SU-DHL-6 (cell line): ENCODE results near the gene HOXA13.
A peak's percentile ranks its signal among the peaks of the same experiment; 100 is the strongest.

Experiments
- H2AFZ ChIP-seq: fragments of 200-600 bp; sonication (generic); 2 replicates; pipeline ENCODE4 v1.6.1; 2014; ENCODE audit warnings: low read depth, mild to moderate bottlenecking, moderate library complexity, mixed read lengths, antibody characterized with exemption, low read length; ENCODE audit not compliant: severe bottlenecking
- H3F3A ChIP-seq: fragments of 200-600 bp; shearing (Covaris generic); 2 replicates; pipeline ENCODE4 v1.6.0; 2016; ENCODE audit warnings: antibody characterized with exemption, mild to moderate bottlenecking; ENCODE audit not compliant: insufficient read depth
- H3K27ac ChIP-seq: fragments of 200-600 bp; sonication (generic); 2 replicates; pipeline ENCODE4 v1.5.1; 2016; ENCODE audit warnings: low read depth, mild to moderate bottlenecking, low read length, moderate library complexity, mixed read lengths
- H3K27me3 ChIP-seq: fragments of 200-600 bp; sonication (generic), shearing (Covaris generic); 2 replicates; pipeline ENCODE4 v1.6.0; 2014; ENCODE audit warnings: mild to moderate bottlenecking, low read length
- H3K36me3 ChIP-seq: fragments of 200-600 bp; sonication (generic); 2 replicates; pipeline ENCODE4 v1.6.1; 2014; ENCODE audit warnings: mild to moderate bottlenecking, low read length, mixed read lengths
- H3K4me2 ChIP-seq: fragments of 300-600, 200-600 bp; shearing (Covaris generic), sonication (generic); 2 replicates; pipeline ENCODE4 v1.6.0; 2014; ENCODE audit warnings: low read length, low read depth, mild to moderate bottlenecking; ENCODE audit not compliant: poor library complexity, severe bottlenecking
- H3K4me3 ChIP-seq: fragments of 200-600 bp; sonication (generic); 2 replicates; pipeline ENCODE4 v1.5.1; 2014; ENCODE audit warnings: antibody characterized with exemption, low read length, mild to moderate bottlenecking, mixed read lengths; ENCODE audit not compliant: insufficient read depth, poor library complexity, severe bottlenecking
- H3K79me2 ChIP-seq: fragments of 200-600 bp; sonication (generic); 2 replicates; pipeline ENCODE4 v1.6.1; 2014; ENCODE audit warnings: mild to moderate bottlenecking, low read length, moderate library complexity; ENCODE audit not compliant: insufficient read depth
- H3K9ac ChIP-seq: fragments of 200-600 bp; sonication (generic); 2 replicates; pipeline ENCODE4 v1.7.0; 2014; ENCODE audit warnings: mild to moderate bottlenecking, low read length
- H3K9me2 ChIP-seq: fragments of 200-600 bp; sonication (generic); replicated peaks from 2 replicates; pipeline ENCODE4 v1.6.1; 2014; ENCODE audit warnings: low read length; ENCODE audit not compliant: insufficient read depth
- H3K9me3 ChIP-seq: fragments of 200-600 bp; sonication (generic); 2 replicates; pipeline ENCODE4 v1.6.1; 2014; ENCODE audit warnings: low read length, mixed read lengths; ENCODE audit not compliant: insufficient read depth
- H4K20me1 ChIP-seq: fragments of 200-600 bp; sonication (generic); 2 replicates; pipeline ENCODE4 v1.6.1; 2014; ENCODE audit warnings: low read depth, mild to moderate bottlenecking, antibody characterized with exemption, low read length, moderate library complexity, mixed read lengths
- CTCF ChIP-seq: fragments of 200-600 bp; sonication (generic); IDR thresholded peaks from one replicate; pipeline ENCODE4 v1.5.1; 2017; ENCODE audit warnings: antibody characterized with exemption, mild to moderate bottlenecking, low read length, moderate library complexity; ENCODE audit not compliant: insufficient read depth, poor library complexity, severe bottlenecking
- EZH2phosphoT487 ChIP-seq: fragments of 200-600 bp; sonication (generic), shearing (Covaris generic); conservative IDR thresholded peaks from 2 replicates; pipeline ENCODE4 v1.6.1; 2018; ENCODE audit warnings: mild to moderate bottlenecking, antibody characterized with exemption, low read length, moderate library complexity, mixed read lengths

HOXA13 gene

GRCh38 chr7:27185013-27185853, 14.7 kb downstream of the HOXA13 start, which contains the start of gene HOXA11:
Gene HOXA11 (minus strand): TSS chr7:27185232. CDS start chr7:27185144, 88 bp downstream.
- Histone ChIP-seq H3K79me2 (no peaks in the 10 kb centered on the region), H3K27ac (no peak within 1 kb of the TSS), H3K4me3 (no peak within 1 kb of the TSS), H3K27me3 (no peaks in the 10 kb centered on the region), H3F3A (no peaks in the 10 kb centered on the region), H2AFZ (no peak within 1 kb of the TSS), H3K36me3 (no peaks in the 10 kb centered on the region), H3K9me2 (no peaks in the 10 kb centered on the region), H3K4me2 (peak within 1 kb of the TSS; percentile 28), H4K20me1 (no peaks in the 10 kb centered on the region), H3K9ac (no peak within 1 kb of the TSS), H3K9me3 (no peaks in the 10 kb centered on the region)
- TF ChIP-seq CTCF (no peak), EZH2phosphoT487 (no peak)

GRCh38 chr7:27184337-27185012, 15.4 kb downstream of the HOXA13 start:
- no peak overlapping the region for H2AFZ ChIP-seq
- H3K9ac ChIP-seq: no peak overlapping the region
- no peaks in the 10 kb centered on the region for H3K79me2 ChIP-seq
- no peaks in the 10 kb centered on the region for H3K36me3 ChIP-seq
- H4K20me1 ChIP-seq: no peaks in the 10 kb centered on the region
- no peaks in the 10 kb centered on the region for H3F3A ChIP-seq
- H3K4me2 ChIP-seq: peak overlapping the region; percentile 28
- H3K27me3 ChIP-seq: no peaks in the 10 kb centered on the region
- H3K27ac ChIP-seq: no peak overlapping the region
- no peaks in the 10 kb centered on the region for H3K9me3 ChIP-seq
- TF ChIP-seq EZH2phosphoT487 (no peak), CTCF (no peak)
- no peak overlapping the region for H3K4me3 ChIP-seq
- H3K9me2 ChIP-seq: no peaks in the 10 kb centered on the region

- H4K20me1 ChIP-seq: no peaks in the 10 kb centered on the region
- H3K9me3 ChIP-seq: no peaks in the 10 kb centered on the region
- H3K4me3 ChIP-seq: no peak overlapping the region
- no peak overlapping the region for H3K9ac ChIP-seq
- H3K27me3 ChIP-seq: no peaks in the 10 kb centered on the region
- H3K9me2 ChIP-seq: no peaks in the 10 kb centered on the region
- no peaks in the 10 kb centered on the region for H3K36me3 ChIP-seq
- H2AFZ ChIP-seq: no peak overlapping the region
- H3F3A ChIP-seq: no peaks in the 10 kb centered on the region
- no peaks in the 10 kb centered on the region for H3K79me2 ChIP-seq
- H3K4me2 ChIP-seq: peak overlapping the region; percentile 28
- H3K27ac ChIP-seq: no peak overlapping the region
- TF ChIP-seq CTCF (no peak), EZH2phosphoT487 (no peak)
Measured at GRCh38 chr7:27183682-27184336, 16.1 kb downstream of the HOXA13 start.
